ENCODE results near the gene BCKDHB.
"Not testable (repeated sequence)": the region's sequence is repeated elsewhere in the genome, so short reads cannot be mapped to it uniquely, and the experiment has no call there.

Gene BCKDHB

GRCh38 chr6:80209430-80209829 is 103.0 kb downstream of the BCKDHB start:
- TF ChIP-seq CTCF (IDR thresholded peaks at IDR 0.05; ENCODE audit: low read depth, low read length, missing control alignments): no peak

DNA sequence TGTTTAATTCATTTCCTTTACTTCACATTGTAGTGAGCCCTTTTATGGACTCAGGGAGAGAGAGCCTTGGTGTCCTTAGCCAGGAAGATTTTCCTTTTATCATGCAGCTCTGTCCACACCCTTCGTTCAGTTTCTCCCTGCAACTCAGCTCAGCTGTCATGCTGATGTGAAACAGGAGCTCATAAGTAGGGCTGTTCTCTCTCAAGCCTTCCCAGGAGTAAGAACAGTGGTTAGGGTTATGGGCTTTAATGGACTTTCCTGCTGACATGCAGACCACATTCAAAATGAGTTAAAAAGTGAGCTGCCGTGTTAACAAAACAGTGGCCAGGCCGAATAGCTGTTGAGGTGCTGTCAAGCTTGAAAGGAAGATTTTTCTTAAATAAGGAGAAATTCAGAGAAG is 104.1 kb downstream of the BCKDHB start:
- H3K4me3 ChIP-seq (ENCODE audit: low read depth, low read length): no peak overlapping the region
- no peak for DNase-seq (ENCODE audit: low read depth)
- in situ Hi-C loops (cut with HindIII; ENCODE audit: low sequenced_read_pairs): no loop called here
- no peak for TF ChIP-seq CTCF (IDR thresholded peaks at IDR 0.05; ENCODE audit: low read depth, low read length, missing control alignments)

More at GRCh38 chr6:80209430-80209829, 103.0 kb downstream of the BCKDHB start:
- in situ Hi-C loops (cut with HindIII; ENCODE audit: low sequenced_read_pairs): no loop called here
- no peak for DNase-seq (ENCODE audit: low read depth)
- H3K4me3 ChIP-seq (ENCODE audit: low read depth, low read length): no peak overlapping the region

- no peak for TF ChIP-seq CTCF (IDR thresholded peaks at IDR 0.05; ENCODE audit: low read depth, low read length, missing control alignments)
- in situ Hi-C loops (cut with HindIII; ENCODE audit: low sequenced_read_pairs): no loop called here
- H3K4me3 ChIP-seq (ENCODE audit: low read depth, low read length): no peak overlapping the region
- DNase-seq (ENCODE audit: low read depth): no peak
These were observed 104.8 kb downstream of the BCKDHB start for GRCh38 chr6:80211286-80211685.

DNA sequence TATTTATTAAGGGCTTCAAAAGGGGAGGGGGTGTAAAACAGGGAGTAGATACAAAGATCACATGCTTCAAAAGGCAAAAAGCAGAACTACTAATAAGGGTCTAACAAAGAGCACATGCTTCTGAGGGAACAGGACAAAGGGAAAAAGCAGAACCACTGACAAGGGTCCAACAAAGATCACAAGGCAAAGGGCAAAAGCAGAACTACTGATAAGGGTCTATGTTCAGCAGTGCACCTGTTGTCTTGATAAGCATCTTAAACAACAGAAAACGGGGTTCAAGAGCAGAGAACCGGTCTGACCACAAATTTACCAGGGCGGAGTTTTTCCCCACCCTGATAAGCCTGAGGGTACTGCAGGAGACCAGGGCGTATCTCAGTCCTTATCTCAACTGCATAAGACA is 105.4 kb downstream of the BCKDHB start:
- in situ Hi-C loops (cut with HindIII; ENCODE audit: low sequenced_read_pairs); DNase-seq (ENCODE audit: low read depth); H3K4me3 ChIP-seq (ENCODE audit: low read depth, low read length): not testable (repeated sequence)

- H3K4me3 ChIP-seq (ENCODE audit: low read depth, low read length): no peak overlapping the region
- TF ChIP-seq CTCF (IDR thresholded peaks at IDR 0.05; ENCODE audit: low read depth, low read length, missing control alignments): peak; percentile 85
- in situ Hi-C loops (cut with HindIII; ENCODE audit: low sequenced_read_pairs): no loop called here
- peak; percentile 53 for DNase-seq (ENCODE audit: low read depth)
These were observed 108.1 kb downstream of the BCKDHB start for GRCh38 chr6:80214436-80215022.

DNA sequence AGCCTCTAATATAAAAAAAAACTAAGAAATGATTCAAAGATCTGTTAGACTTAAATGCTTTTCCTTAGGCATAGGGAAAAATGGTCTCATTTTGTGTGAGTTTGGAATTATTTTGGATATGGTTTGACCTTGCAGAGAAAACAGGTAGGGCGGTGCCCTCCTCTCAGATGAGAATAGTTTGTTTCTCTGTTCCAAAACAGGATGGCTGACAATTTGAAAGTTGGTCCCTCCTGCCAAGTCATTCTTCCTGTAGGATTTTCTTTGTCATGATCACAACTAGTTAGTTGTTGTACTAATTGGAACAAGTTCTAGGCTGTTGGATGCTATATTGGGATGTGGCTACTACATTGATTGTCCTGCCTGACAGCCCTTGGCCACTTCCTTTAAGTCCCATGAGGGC is 108.6 kb downstream of the BCKDHB start:
- DNase-seq (ENCODE audit: low read depth): no peak
- no peak overlapping the region for H3K4me3 ChIP-seq (ENCODE audit: low read depth, low read length)
- in situ Hi-C loops (cut with HindIII; ENCODE audit: low sequenced_read_pairs): no loop called here
- TF ChIP-seq CTCF (IDR thresholded peaks at IDR 0.05; ENCODE audit: low read depth, low read length, missing control alignments): no peak

DNA sequence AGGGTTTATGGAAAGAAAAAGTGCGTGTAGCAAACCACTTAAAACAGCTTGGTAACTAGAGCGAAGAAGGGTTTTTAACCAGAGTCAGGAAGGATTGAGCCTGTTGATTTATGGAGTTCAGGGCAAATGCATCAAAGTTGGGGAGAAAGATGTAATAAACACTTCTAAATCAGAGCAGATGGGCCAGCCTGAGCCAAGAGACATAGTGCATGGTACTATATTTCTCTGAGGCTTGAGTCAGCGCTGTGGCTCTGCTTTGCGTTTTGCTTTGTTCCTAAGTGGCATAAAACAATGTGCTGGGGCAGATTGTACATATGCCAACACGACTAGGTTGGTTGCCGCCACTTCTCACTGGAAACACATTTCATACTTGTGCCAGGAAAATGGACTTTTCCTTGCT is 111.3 kb downstream of the BCKDHB start:
- TF ChIP-seq CTCF (IDR thresholded peaks at IDR 0.05; ENCODE audit: low read depth, low read length, missing control alignments): no peak
- in situ Hi-C loops (cut with HindIII; ENCODE audit: low sequenced_read_pairs): no loop called here
- H3K4me3 ChIP-seq (ENCODE audit: low read depth, low read length): no peak overlapping the region
- DNase-seq (ENCODE audit: low read depth): no peak
